Left ventricle myocardium superior (tissue), 1 donor: ENCODE results near the gene FCMR. TPM values are rescaled to one million over a fixed set of nuclear protein-coding genes. Genes with fewer than 3 reads are reported as not detected.
A peak's percentile ranks its signal among the peaks of the same experiment; 100 is the strongest.
"Not testable (repeated sequence)": the region's sequence is repeated elsewhere in the genome, so short reads cannot be mapped to it uniquely, and the experiment has no call there.

ENCODE experiments used
- ATAC-seq: fragments of 200-7000 bp; cut with Tn5 transposase; one replicate; pipeline ENCODE4 v1.9.1; 2020; ENCODE audit warnings: mild to moderate bottlenecking, moderate library complexity
- DNase-seq: peaks from one replicate; pipeline ENCODE4 v3.0.0-alpha.2; 2020
- intact Hi-C: fragments of 100-400 bp; cut with micrococcal nuclease; formaldehyde crosslinking; loops from one replicate; pipeline ENCODE4 v1.11.0; 2022
- total RNA-seq: library from RNA; stranded (reverse); fragmentation: NEBNext Ultra II Directional; extraction: Animal tissue kit (Norgen Biotek cat#: 25700); gene quantifications from one replicate; pipeline ENCODE4 v1.2.1, GENCODE V29; 2021
- donor health status: DM: no; HTN: yes; CAD: no; lungs with severe emphysema.

The FCMR gene
- total RNA-seq, 1 donor from 2014 or later = 6.2 TPM

DNA sequence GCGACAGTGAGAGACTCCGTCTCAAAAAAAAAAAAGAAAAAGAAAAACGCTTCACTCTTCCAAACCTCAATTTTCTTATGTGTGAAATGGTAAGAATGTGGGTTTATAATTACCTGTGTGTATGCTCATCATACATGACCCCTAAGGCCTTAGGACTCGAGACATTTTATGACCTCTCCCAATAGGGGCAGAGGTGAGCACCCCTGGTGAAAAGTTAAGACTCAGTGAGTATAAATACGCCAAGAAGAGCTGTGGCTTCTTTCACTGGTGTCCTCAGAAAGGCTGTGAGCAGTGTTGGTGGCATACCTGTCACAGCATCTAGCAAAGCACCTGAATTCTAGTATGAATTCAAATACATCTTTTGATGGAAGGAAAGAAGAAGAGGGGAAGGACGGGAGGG lies 7.8 kb upstream of the FCMR start:
- DNase-seq (no peak), ATAC-seq (no peak)
- intact Hi-C loops = no loop called here

DNA sequence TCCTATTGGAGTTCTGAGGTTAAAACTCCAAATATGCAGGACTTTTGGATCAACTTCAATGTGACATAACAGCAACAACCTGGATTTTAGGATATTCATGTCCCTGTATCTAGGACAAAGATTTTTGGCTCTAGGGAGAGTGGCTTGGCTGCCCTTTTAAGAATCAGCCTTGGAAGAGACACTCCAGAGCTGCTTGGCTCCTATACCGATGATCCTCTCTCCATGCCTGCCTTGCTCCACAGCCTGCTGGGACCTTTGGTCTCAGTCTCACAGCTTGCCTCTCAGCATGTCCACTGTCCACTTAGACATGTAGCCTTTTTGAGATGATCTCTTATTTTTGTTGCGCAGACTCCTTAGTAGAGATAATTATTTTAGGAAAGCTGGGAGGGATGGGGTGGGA lies 4.5 kb upstream of the FCMR start:
- ATAC-seq (peak; percentile 47), DNase-seq (no peak)
- intact Hi-C loops = no loop called here

DNA sequence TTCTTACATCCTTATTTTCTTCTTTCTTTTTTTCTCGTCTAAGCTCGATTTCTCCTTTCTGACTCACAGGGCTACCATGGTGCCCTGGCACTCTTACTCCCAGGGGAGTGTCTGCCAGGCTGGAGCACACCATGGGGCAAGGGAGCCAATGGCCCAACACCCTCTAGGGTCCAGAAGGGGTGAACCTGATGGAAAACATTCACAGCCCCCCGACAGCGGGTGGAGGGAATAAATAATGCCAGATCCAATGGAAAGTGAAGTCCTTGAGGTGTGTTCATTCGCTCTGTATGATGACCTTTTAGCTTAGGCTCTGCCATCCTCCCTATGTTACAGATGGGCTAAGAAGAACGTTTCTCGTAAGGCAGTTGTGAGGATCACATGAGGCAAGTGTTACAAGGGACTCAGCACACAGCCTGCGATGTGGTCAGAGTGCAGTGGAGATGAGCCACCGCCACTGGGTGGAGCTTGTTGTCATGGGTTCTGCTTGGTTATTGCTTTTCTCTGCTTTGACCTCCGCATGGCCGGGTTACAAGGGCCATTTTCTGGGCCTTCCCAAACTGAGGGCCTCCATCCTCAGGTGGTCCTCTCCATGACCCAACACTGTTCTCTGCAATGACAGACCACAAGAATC lies 3.5 kb upstream of the FCMR start:
- DNase-seq (peak; percentile 50), ATAC-seq (peak; percentile 54)
- intact Hi-C loops = no loop called here

DNA sequence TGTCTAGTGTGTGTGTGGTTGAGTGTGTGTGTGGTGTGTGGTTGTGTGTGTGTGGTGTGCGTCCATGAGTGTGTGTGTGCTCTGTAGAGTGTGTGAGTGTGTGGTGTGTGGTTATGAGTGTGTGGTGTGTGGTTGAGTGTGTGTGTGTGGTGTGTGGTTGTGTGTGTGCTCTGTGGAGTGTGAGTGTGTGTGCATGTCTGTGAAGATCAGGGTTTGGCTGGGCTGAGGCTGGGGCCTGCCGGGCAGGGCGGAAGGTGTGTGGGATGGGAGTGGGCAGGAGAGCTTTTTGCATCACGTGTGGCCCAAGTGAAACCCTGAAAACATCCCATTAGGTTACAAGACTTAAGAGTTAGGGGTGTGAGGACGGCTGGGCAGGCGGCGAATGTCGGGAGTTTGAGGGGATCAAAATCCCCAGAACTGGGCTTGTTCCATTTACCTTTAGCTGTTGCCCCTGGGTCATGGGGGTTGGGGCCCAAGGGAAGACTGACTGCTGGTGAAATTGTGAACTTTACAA lies 2.9 kb upstream of the FCMR start:
- DNase-seq (no peak), ATAC-seq (no peak)
- intact Hi-C loops = no loop called here

DNA sequence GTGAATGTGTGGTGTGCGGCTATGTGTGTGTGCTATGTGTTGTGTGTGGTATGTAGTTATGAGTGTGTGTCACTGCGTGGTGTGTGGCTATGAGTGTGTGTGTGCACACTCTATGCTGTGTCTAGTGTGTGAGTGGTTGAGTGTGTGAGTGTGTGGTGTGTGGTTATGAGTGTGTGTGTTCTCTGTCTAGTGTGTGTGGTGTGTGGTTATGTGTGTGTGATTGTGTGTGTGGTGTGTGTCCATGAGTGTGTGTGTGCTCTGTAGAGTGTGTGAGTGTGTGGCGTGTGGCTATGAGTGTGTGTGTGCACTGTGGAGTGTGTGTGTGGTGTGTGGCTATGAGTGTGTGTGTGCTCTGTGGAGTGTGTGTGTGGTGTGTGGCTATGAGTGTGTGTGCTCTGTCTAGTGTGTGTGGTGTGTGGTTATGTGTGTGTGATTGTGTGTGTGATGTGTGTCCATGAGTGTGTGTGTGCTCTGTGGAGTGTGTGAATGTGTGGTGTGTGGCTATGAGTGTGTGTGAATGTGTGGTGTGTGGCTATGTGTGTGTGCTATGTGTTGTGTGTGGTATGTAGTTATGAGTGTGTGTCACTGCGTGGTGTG lies 2.3 kb upstream of the FCMR start:
- DNase-seq, intact Hi-C loops: not testable (repeated sequence)
- peak; percentile 17 for ATAC-seq

DNA sequence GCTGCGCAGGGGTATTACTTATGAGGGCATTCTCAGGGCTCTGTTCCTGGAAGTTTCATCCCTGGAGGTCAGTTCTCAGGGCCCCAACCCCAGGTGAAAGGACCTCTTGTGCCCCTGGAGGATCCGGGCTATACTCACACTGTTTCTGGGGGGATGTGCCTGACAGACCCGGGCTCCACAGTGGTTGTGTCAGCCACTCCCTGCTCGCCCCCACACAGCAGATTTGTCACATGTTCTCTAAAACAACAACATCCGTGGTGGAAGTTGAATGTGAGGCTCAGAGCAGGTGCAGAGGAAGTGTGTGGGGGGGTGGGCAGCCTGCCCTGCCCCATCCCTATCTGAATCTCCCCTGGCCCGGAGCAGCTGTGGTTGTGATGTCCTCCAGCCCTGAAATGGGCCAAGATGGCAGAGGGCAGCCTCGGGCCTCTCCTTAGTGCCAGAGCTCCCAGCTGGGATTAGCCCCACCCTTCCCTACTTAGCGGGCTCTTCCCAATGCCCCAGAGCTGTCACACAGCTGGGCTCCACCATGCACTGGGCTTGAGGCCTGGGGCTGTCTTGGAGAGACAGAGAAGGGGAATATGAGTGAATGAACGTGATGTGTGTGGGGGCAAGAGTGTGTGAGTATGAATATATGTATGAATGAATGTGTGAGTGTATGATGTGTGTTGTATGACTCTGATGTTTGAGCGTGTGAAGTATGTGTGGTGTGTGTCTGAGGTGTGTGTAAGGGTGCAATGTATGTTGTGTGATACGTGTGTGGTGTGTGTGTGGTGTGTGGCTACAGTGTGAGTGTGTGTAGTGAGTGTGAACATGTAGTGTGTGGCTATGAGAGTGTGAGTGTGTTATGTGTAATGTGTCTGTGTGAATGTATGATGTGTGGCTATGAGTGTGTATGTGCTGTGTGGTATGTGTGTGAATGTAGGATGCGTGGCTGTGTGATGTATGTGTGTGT lies 1.5 kb upstream of the FCMR start:
- intact Hi-C loops = no loop called here
- DNase-seq (peak; percentile 39), ATAC-seq (peak; percentile 11)

DNA sequence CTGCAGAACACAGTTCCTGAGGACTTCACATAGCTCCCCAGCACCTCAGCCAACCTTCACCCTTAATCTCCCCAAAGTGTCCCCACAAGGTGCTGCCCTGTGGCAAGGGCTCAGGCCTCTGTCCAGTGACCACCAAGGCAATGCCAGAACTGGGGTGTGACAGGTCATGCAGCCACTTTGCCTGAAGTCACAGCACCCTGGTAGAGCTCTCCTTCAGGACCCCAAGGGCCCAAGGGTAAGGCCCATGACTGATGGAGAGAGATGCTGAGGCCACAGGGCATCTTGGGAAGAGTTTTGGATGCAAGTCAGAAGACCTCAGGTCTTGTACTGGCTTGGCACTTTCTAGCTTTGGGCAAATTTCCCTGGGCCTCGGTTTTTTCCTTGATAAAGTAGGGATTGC lies 783 bp upstream of the FCMR start:
- intact Hi-C loops = no loop called here
- ATAC-seq = no peak
- DNase-seq = no peak

DNA sequence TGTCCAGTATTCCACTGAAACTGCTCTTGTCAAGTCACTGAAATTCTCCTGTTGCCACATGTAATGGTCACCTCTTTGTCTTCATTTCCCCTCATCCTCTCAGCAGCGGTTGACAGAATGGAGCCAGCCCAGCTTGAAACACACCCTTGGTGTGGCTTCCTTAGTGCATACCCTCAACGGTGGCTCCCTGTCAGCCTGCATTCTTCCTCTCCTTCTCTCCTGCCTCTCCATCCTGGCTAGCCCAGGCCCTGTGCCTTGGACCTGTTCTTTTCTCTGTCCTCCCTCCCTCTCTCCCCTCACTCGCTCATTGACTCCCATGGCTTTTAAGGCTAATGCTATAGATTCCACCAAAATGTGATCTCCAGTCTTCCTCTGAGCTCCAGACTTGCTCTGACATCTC lies 3.7 kb downstream of the FCMR start:
- ATAC-seq = no peak
- no peak for DNase-seq
- intact Hi-C loops = no loop called here

DNA sequence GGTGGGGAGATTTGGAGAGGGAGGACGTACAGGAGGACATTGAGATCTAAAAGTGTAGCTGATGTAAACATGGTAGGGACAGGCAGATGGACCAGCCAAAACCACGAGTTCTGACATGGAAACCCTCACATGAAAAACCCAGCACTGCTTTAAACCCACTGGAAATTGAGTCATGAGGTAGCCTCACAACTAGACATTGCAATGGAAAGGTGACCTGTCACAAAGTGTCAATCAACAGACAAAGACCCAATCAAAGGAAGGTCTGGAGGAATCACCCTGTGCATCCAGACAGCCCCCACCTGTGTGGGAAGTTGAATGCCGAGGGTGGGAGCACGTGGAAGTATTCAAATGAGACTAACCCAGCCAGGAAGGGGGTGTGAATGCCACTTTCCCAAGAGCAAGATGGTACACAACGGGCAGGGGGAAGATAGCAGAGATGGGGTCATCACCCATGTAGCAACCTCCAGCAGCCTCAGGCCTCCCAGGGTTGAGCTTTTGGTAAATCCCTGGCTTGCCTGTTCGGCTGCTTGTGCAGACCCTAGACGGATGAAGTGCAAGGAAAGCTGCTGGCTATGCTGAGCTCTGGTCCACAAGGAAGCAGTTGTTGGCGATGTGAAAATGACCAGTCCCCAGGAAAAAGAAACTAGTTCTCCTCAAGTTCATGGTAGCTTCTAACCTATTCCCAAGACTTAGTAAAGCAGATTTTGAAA lies 5.6 kb downstream of the FCMR start:
- intact Hi-C loops = no loop called here
- DNase-seq (no peak), ATAC-seq (no peak)

DNA sequence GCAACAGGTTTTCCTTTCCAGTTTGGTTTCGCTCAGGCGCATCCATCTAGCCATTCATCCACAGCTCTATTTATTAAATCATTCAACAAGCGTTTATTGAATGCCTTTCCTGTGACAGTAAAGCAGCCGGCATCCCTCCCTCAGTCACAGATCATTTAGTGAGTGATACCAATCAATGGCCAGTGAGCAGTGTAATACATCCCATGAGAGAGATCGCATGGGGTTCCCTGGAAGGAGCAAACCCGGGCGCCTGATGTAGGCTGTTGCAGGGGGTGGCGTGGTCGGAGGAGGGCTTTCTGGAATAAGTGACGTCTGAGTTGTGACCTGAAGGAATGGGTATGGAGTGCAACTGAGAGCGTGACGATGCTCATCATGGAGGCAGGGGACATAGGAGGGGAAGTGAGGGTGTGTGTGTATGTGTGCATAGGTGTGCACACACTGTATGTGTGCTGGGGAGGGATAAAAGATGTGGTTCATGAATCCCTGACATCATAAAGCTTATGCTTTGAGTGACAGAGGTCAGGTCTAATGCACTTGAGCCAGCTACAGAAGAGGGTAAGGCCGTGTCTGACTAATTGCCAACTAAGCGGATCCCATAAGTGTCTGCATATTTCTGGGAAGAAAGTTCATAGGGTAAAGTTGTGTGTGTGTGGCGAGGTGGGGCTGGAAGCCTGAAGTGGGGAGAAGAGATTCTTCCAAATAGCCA lies 6.6 kb downstream of the FCMR start:
- ATAC-seq = no peak
- DNase-seq = no peak
- intact Hi-C loops = no loop called here

DNA sequence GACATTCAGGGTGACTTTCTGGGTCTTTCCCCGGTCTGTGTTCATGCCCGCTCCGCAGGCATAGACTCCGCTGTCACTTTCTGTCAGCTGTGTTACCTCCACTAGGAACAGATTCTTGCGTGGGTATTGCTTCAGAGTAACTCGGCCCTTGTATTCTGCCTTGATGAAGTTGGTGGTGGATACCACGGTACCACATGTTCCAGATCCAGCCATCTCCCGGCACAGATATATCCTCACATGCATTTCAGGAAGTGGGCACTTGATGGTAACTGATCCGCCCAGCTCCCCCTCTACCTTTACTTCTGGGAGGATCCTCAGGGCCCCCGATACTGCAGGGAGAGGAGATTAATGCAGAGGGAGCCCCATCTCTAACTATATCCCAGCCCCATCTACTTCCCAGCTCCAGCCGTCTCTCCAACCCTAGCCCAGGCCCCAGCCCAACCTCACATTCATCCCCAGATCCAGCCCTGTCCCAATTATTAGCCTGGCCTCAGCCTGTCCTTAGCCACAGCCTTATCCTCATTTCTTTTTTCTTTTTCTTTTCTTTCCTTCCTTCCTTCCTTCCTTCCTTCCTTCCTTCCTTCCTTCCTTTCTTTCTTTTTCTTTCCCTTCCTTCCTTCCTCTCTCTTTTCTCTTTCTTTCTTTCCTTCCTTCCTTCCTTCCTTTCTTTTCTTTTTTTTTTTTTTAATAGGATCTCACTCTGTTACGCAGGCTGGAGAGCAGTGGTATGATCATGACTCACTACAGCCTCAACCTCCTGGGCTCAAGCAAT lies 7.8 kb downstream of the FCMR start:
- ATAC-seq = no peak
- intact Hi-C loops = loop anchor here (5.0 kb wide), 2 partner anchors 187 to 282 kb away; no protein-coding TSS in a partner anchor

DNA sequence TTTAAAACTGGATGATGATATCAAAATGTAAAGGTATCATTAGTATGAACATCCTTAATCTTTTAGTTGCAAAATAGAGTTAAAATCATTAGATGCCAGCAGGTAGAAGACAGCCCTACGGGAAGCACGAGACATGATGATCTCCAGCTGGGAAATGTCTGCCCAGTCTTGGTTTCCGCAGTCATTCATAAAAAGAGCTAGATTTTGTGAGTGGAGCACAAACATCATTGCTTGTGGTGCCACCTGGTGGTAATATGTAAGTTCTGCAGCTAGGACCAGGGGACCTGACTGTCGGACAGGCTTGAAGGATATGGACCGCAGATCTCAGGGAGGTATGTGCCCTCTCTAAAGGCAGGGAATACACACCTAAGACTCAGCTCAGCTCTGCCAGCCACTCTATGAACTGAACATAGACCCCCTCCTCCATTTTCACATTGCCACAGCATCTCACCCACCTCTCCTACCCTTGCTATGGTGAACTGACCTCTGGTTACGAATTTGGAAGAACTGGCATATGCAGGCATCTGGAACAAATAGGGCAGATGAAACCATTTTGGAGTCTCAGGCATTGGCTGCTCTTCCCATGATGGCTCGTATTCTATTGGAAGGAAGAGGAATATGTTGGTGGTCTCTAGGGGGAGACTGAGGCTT lies 9.2 kb downstream of the FCMR start:
- DNase-seq = peak; percentile 41
- intact Hi-C loops = loop anchor here (5.0 kb wide), 2 partner anchors 185 to 280 kb away; no protein-coding TSS in a partner anchor
- peak; percentile 55 for ATAC-seq

More for the DNA sequence above, 7.8 kb downstream of the FCMR start:
- no peak for DNase-seq

DNA sequence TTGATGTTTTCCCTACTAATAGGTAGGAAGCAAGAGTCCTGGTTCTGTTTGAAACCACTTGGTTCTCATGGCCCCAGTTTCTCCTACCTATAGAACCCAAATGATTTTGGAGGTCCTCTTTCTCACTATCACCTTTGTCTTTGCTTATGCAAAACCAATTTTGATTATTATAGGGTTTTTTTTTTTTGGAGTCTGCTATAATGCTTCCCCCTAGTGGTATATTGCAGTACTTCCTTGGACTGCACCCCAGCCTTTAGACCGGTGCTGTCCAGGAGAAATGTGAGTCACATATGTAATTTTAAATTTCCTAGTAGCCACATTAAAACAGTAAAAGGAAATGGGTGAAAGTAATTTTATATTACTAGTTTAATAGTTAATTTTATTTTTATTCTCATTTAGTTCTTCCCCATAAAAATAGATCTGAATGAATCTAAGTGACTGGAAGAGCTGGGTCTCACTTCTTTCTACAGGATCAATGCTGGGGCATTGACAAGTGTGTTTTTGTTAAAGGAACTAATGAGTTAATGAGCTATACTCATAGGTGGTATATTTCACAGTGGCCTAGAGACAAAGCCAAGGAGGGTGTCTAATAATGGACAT lies 10.6 kb downstream of the FCMR start:
- intact Hi-C loops = loop anchor here (5.0 kb wide), 2 partner anchors 184 to 279 kb away; no protein-coding TSS in a partner anchor
- DNase-seq = no peak
- ATAC-seq = peak; percentile 44

DNA sequence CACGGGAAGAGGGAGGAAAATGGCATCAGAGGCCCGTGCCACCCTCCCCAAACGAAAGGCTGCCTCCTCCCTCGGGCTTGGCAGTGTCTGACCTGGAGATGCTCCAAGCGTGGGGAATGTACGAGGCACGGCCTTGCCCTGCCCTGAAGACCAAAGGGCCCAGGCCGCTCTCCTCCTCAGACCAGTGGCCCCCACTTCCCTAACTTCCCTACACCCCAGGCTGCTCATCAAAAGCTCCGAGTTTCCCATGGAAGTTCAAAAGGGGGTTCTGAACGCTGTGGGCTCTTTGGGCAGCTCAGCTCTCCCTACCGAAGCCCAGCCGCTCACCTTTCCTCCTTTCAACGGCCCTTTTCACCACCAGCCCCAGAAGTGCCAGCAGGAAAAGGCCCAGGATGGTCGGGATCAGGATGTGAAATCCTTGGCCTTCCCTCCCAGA lies 11.8 kb downstream of the FCMR start:
- intact Hi-C loops = loop anchor here (5.0 kb wide), 2 partner anchors 183 to 278 kb away; no protein-coding TSS in a partner anchor
- ATAC-seq (peak; percentile 39), DNase-seq (no peak)

DNA sequence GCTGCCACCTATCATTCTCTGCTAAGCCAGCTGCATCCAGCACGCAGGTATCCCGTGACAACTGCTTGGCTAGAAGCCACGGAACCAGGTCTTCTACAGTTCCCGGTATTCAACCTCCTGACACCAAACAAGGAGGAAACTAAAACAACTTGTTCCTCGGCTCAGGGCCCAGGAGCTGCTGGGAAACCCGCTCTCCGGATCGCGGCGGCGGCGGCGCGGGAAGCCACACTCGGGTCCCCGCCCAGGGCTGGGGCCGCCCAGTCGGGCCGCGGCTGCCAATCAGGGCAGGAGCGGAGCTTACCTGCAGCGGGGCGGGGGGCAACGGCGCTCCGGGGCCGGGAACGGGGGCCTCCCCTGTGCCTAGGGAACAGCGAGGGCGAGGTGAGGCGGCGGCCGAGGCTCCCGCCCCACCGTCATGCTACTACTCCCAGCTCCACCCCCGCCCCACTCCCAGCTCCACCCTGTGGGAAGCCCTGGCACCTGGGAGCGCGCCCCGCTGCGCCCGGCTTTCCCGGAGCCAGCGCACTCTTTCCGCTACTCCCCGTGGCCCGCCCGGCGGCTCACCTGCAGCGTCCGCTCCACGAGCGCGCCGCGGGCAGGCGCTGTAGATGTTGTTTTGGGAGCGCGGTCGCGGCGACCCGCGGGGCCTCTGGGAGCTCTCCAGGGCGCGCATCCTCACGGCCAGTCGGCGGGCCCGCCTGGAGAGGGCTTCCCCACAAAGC lies 12.4 kb downstream of the FCMR start:
- ATAC-seq = peak; percentile 80
- intact Hi-C loops = no loop called here
- peak; percentile 73 for DNase-seq

DNA sequence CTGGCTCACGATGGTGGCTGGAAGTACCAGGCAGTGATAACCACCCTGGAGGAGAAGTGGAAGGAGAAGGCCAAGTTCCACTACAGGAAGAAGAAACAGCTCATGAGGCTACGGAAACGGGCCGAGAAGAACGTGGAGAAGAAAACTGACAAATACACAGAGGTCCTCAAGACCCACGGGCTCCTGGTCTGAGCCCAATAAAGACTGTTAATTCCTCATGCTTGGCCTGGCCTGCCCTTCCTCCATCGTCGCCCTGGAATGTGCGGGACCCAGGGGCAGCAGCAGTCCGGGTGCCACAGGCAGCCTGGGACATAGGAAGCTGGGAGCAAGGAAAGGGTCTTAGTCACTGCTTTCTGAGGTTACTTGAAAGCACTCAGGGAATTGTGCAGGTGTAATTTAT lies 13.7 kb downstream of the FCMR start:
- ATAC-seq = no peak
- no peak for DNase-seq

More for the DNA sequence above, 13.7 kb downstream of the FCMR start:
- intact Hi-C loops = no loop called here
